CD4-positive, alpha-beta memory T cell (primary cell): ENCODE results near the gene MEGF6. TPM values are rescaled to one million over a fixed set of nuclear protein-coding genes. Genes with fewer than 3 reads are reported as not detected.

ENCODE experiments used
- CTCF ChIA-PET: fragments of 350-600 bp; sonication (Branson Sonifier 250); formaldehyde crosslinking; loops from one replicate; lab custom pipeline; 2021; ENCODE audit warnings: inconsistent platforms; ENCODE audit not compliant: partially characterized antibody; lab: Charles Lee
- POLR2A ChIA-PET: fragments of 350-600 bp; sonication (Branson Sonifier 250); formaldehyde crosslinking; loops from one replicate; lab custom pipeline; 2021; ENCODE audit not compliant: partially characterized antibody; lab: Charles Lee
- DNase-seq, 5 donors: peaks; one replicate each; pipeline versions ENCODE4 v3.0.0 to v3.0.0-alpha.2; 2020 to 2022; ENCODE audit warnings: mixed read lengths in 1 of 5
- H3K27ac ChIP-seq: one replicate; pipeline ENCODE4 v1.7.0; 2013; ENCODE audit warnings: low read depth, low read length
- H3K27me3 ChIP-seq: 2 replicates; pipeline ENCODE4 v1.7.0; 2013; ENCODE audit warnings: mild to moderate bottlenecking, low read length, moderate library complexity; ENCODE audit not compliant: insufficient read depth
- H3K36me3 ChIP-seq: 2 replicates; pipeline ENCODE4 v1.7.0; 2013; ENCODE audit warnings: mild to moderate bottlenecking, low read length, moderate library complexity; ENCODE audit not compliant: insufficient read depth
- H3K4me1 ChIP-seq: 2 replicates; pipeline ENCODE4 v1.7.0; 2013; ENCODE audit warnings: mild to moderate bottlenecking, low read length, moderate library complexity; ENCODE audit not compliant: insufficient read depth
- H3K4me3 ChIP-seq, 2 donors: one replicate each; pipeline ENCODE4 v1.7.0; 2013; ENCODE audit warnings: low read length in 2 of 2, mild to moderate bottlenecking in 1 of 2
- H3K9me3 ChIP-seq, 2 donors: one replicate each; pipeline ENCODE4 v1.7.0; 2013; ENCODE audit warnings: low read length in 2 of 2, control low read depth in 1 of 2; ENCODE audit not compliant: control insufficient read depth in 1 of 2
- H3K27ac Mint-ChIP-seq, 7 donors: one replicate each; pipeline ENCODE4 v1.8.0; 2020 to 2021; ENCODE audit warnings: mixed read lengths in 7 of 7, mild to moderate bottlenecking in 6 of 7, inconsistent platforms in 3 of 7, moderate library complexity in 3 of 7
- H3K27me3 Mint-ChIP-seq, 2 donors: one replicate each; pipeline ENCODE4 v1.8.0; 2020 to 2021; ENCODE audit warnings: mixed read lengths in 2 of 2
- H3K36me3 Mint-ChIP-seq, 2 donors: one replicate each; pipeline ENCODE4 v1.8.0; 2020 to 2021; ENCODE audit warnings: mixed read lengths in 2 of 2, inconsistent platforms in 1 of 2, mild to moderate bottlenecking in 1 of 2
- H3K4me1 Mint-ChIP-seq, 4 donors: one replicate each; pipeline ENCODE4 v1.8.0; 2020 to 2021; ENCODE audit warnings: mixed read lengths in 4 of 4, mild to moderate bottlenecking in 1 of 4
- H3K4me3 Mint-ChIP-seq, 8 donors: one replicate each; pipeline ENCODE4 v1.8.0; 2020 to 2021; ENCODE audit warnings: mixed read lengths in 8 of 8, mild to moderate bottlenecking in 7 of 8, moderate library complexity in 6 of 8, inconsistent platforms in 3 of 8
- H3K9me3 Mint-ChIP-seq, 8 donors: one replicate each; pipeline ENCODE4 v1.8.0; 2020 to 2021; ENCODE audit warnings: mixed read lengths in 8 of 8, mild to moderate bottlenecking in 5 of 8, inconsistent platforms in 3 of 8, moderate library complexity in 1 of 8
- intact Hi-C: fragments of 100-400 bp; cut with micrococcal nuclease; formaldehyde crosslinking; loops from one replicate; pipeline ENCODE4 v1.15.1; 2023
- polyA plus RNA-seq, 2 donors: library from polyadenylated mRNA; unstranded; fragments of 300-500 nt; fragmentation: Illumina TruSeq; gene quantifications; one replicate each; pipeline ENCODE4 v1.2.3, GENCODE V29; 2021
- total RNA-seq, 2 experiments: library from RNA; stranded (reverse); gene quantifications; one replicate each; pipeline ENCODE4 v1.2.3, GENCODE V29; 2021

MEGF6 gene
- total and polyA plus RNA-seq, 4 experiments from 2014 or later = 2.4 to 168 (median 87.0) TPM

GRCh38 chr1:3479511-3480368 is 131.6 kb downstream of the MEGF6 start:
- ChIA-PET CTCF (interaction anchor here (2.0 kb wide), 1 partner anchor 27 kb away, joined by 5 read pairs; no protein-coding TSS in a partner anchor), POLR2A (no interaction called here)
- Mint-ChIP-seq H3K27me3 (no peaks in the 10 kb centered on the region), H3K4me1 (peaks cover 0 to 1% (median 0%) of the 10 kb centered on the region in 4 donors), H3K9me3 (no peaks in the 10 kb centered on the region), H3K27ac (no peak overlapping the region), H3K4me3 (no peak overlapping the region), H3K36me3 (no peaks in the 10 kb centered on the region)
- Histone ChIP-seq H3K27ac (no peak overlapping the region), H3K4me1 (no peaks in the 10 kb centered on the region), H3K36me3 (no peaks in the 10 kb centered on the region), H3K4me3 (no peak overlapping the region), H3K27me3 (no peaks in the 10 kb centered on the region), H3K9me3 (no peaks in the 10 kb centered on the region)
- intact Hi-C loops = no loop called here
- no peak for DNase-seq

GRCh38 chr1:3478187-3478586 is 133.1 kb downstream of the MEGF6 start:
- Histone ChIP-seq H3K27me3 (no peaks in the 10 kb centered on the region), H3K36me3 (no peaks in the 10 kb centered on the region), H3K9me3 (no peaks in the 10 kb centered on the region), H3K4me1 (no peaks in the 10 kb centered on the region), H3K4me3 (no peak overlapping the region), H3K27ac (no peak overlapping the region)
- H3K36me3 Mint-ChIP-seq = no peaks in the 10 kb centered on the region
- H3K27ac Mint-ChIP-seq = no peak overlapping the region
- no peak overlapping the region for H3K4me3 Mint-ChIP-seq
- no peak for DNase-seq
- CTCF ChIA-PET = no interaction called here
- H3K4me1 Mint-ChIP-seq = no peaks in the 10 kb centered on the region
- H3K27me3 Mint-ChIP-seq = no peaks in the 10 kb centered on the region
- intact Hi-C loops = no loop called here
- POLR2A ChIA-PET = no interaction called here
- H3K9me3 Mint-ChIP-seq = no peaks in the 10 kb centered on the region

- Histone ChIP-seq H3K27me3 (no peaks in the 10 kb centered on the region), H3K4me3 (no peak overlapping the region), H3K9me3 (no peaks in the 10 kb centered on the region), H3K4me1 (no peaks in the 10 kb centered on the region), H3K27ac (no peak overlapping the region), H3K36me3 (no peaks in the 10 kb centered on the region)
- POLR2A ChIA-PET = no interaction called here
- Mint-ChIP-seq H3K27ac (no peak overlapping the region), H3K36me3 (no peaks in the 10 kb centered on the region), H3K4me3 (no peak overlapping the region), H3K27me3 (no peaks in the 10 kb centered on the region), H3K4me1 (no peaks in the 10 kb centered on the region), H3K9me3 (no peaks in the 10 kb centered on the region)
- DNase-seq = no peak
- CTCF ChIA-PET = no interaction called here
- intact Hi-C loops = no loop called here
Measured at GRCh38 chr1:3477241-3477995, 133.9 kb downstream of the MEGF6 start.

- Histone ChIP-seq H3K27me3 (no peaks in the 10 kb centered on the region), H3K27ac (no peak overlapping the region), H3K4me1 (no peaks in the 10 kb centered on the region), H3K9me3 (no peaks in the 10 kb centered on the region), H3K36me3 (no peaks in the 10 kb centered on the region), H3K4me3 (no peak overlapping the region)
- no peak for DNase-seq
- no peaks in the 10 kb centered on the region for H3K36me3 Mint-ChIP-seq
- intact Hi-C loops = no loop called here
- H3K27ac Mint-ChIP-seq = no peak overlapping the region
- ChIA-PET POLR2A (no interaction called here), CTCF (no interaction called here)
- H3K9me3 Mint-ChIP-seq = no peaks in the 10 kb centered on the region
- no peaks in the 10 kb centered on the region for H3K27me3 Mint-ChIP-seq
- no peaks in the 10 kb centered on the region for H3K4me1 Mint-ChIP-seq
- H3K4me3 Mint-ChIP-seq = no peak overlapping the region
Measured at GRCh38 chr1:3476666-3477065, 134.6 kb downstream of the MEGF6 start.

GRCh38 chr1:3475839-3476573 is 135.3 kb downstream of the MEGF6 start:
- H3K9me3 ChIP-seq = no peaks in the 10 kb centered on the region
- Mint-ChIP-seq H3K36me3 (no peaks in the 10 kb centered on the region), H3K4me1 (no peaks in the 10 kb centered on the region), H3K27me3 (no peaks in the 10 kb centered on the region), H3K9me3 (no peaks in the 10 kb centered on the region), H3K4me3 (no peak overlapping the region), H3K27ac (no peak overlapping the region)
- no peaks in the 10 kb centered on the region for H3K36me3 ChIP-seq
- ChIA-PET CTCF (interaction anchor here (1.0 kb wide), 1 partner anchor 15 kb away, joined by 3 read pairs; no protein-coding TSS in a partner anchor), POLR2A (no interaction called here)
- H3K27ac ChIP-seq = no peak overlapping the region
- H3K4me3 ChIP-seq = no peak overlapping the region
- H3K27me3 ChIP-seq = no peaks in the 10 kb centered on the region
- no peak for DNase-seq
- intact Hi-C loops = no loop called here
- H3K4me1 ChIP-seq = no peaks in the 10 kb centered on the region

- peaks cover 0 to 5% of the 10 kb centered on the region in 2 donors for H3K27me3 Mint-ChIP-seq
- no peak overlapping the region for H3K27ac ChIP-seq
- no peaks in the 10 kb centered on the region for H3K36me3 Mint-ChIP-seq
- no peak overlapping the region for H3K27ac Mint-ChIP-seq
- POLR2A ChIA-PET = no interaction called here
- intact Hi-C loops = no loop called here
- H3K27me3 ChIP-seq = no peaks in the 10 kb centered on the region
- H3K4me1 Mint-ChIP-seq = no peaks in the 10 kb centered on the region
- no peaks in the 10 kb centered on the region for H3K9me3 ChIP-seq
- H3K4me3 Mint-ChIP-seq = no peak overlapping the region
- H3K4me3 ChIP-seq = no peak overlapping the region
- DNase-seq = peak in 1 of 5 donors; percentile 9
- H3K9me3 Mint-ChIP-seq = peaks cover 0 to 2% (median 0%) of the 10 kb centered on the region in 8 donors
- CTCF ChIA-PET = no interaction called here
- no peaks in the 10 kb centered on the region for H3K36me3 ChIP-seq
- H3K4me1 ChIP-seq = no peaks in the 10 kb centered on the region
Measured at GRCh38 chr1:3474421-3474820, 136.9 kb downstream of the MEGF6 start.

GRCh38 chr1:3474016-3474415 is 137.3 kb downstream of the MEGF6 start:
- Histone ChIP-seq H3K4me1 (no peaks in the 10 kb centered on the region), H3K27ac (no peak overlapping the region), H3K27me3 (no peaks in the 10 kb centered on the region), H3K4me3 (no peak overlapping the region), H3K9me3 (no peaks in the 10 kb centered on the region), H3K36me3 (no peaks in the 10 kb centered on the region)
- Mint-ChIP-seq H3K27me3 (peaks cover 0 to 5% of the 10 kb centered on the region in 2 donors), H3K9me3 (peaks cover 0 to 2% (median 0%) of the 10 kb centered on the region in 8 donors), H3K27ac (no peak overlapping the region), H3K4me1 (no peaks in the 10 kb centered on the region), H3K4me3 (no peak overlapping the region), H3K36me3 (no peaks in the 10 kb centered on the region)
- no peak for DNase-seq
- intact Hi-C loops = no loop called here
- ChIA-PET CTCF (no interaction called here), POLR2A (no interaction called here)
